ENCODE measurements around the gene ANKRD27. TPM values are rescaled to one million over a fixed set of nuclear protein-coding genes. Genes with fewer than 3 reads are reported as not detected.

The ANKRD27 gene
- total RNA-seq (2022), result 40.8 and 41.2 TPM in 2 replicates
- Bru-seq, nascent RNA, result percentile 68 among the genes with signal in this experiment
- BruChase-seq, experiment 1, labeled RNA remaining after a 6-hour chase, result percentile 72 among the genes with signal in this experiment
- BruChase-seq, experiment 2, labeled RNA remaining after a 2-hour chase, result percentile 73 among the genes with signal in this experiment
- long read RNA-seq, full-length matches to known transcripts, result 16 of 42 reads
- long read RNA-seq, partial matches to known transcripts, result 9 of 42 reads
- long read RNA-seq, other reads (novel, unspliced or antisense), result 17 of 42 reads

GRCh38 chr19:32674931-32675719, at the start of gene ANKRD27:
Gene ANKRD27 (minus strand): TSS chr19:32675180. CDS start chr19:32659015, 16,165 bp downstream.
- CTCF ChIA-PET, result interaction anchor here (0.6 to 2.0 kb wide), 3 partner anchors 17 to 300 kb away, joined by 3 to 6 read pairs (median 4); partner anchors contain the start of gene NUDT19
- intact Hi-C loops (cut with micrococcal nuclease; ENCODE audit: unreplicated experiment), result no loop called here
- Mint-ChIP-seq H3K36me3 (ENCODE audit: insufficient read depth, unreplicated experiment) (peaks cover 27% of the 10 kb centered on the region), H3K27me3 (ENCODE audit: unreplicated experiment) (peaks cover 25% of the 10 kb centered on the region), H3K4me1 (ENCODE audit: low read depth, unreplicated experiment) (peaks cover 22% of the 10 kb centered on the region), H3K27ac (ENCODE audit: unreplicated experiment) (peak within 1 kb of the TSS; percentile 79), H3K4me3 (ENCODE audit: low read depth, unreplicated experiment) (peak within 1 kb of the TSS; percentile 85), H3K9me3 (ENCODE audit: low read depth, unreplicated experiment) (no peaks in the 10 kb centered on the region)
- peak; percentile 99 for DNase-seq
- no peak for TF ChIP-seq CTCF (IDR thresholded peaks at IDR 0.05; ENCODE audit: unreplicated experiment)
- no TSS peak for BruUV-seq (replicated peaks)

DNA sequence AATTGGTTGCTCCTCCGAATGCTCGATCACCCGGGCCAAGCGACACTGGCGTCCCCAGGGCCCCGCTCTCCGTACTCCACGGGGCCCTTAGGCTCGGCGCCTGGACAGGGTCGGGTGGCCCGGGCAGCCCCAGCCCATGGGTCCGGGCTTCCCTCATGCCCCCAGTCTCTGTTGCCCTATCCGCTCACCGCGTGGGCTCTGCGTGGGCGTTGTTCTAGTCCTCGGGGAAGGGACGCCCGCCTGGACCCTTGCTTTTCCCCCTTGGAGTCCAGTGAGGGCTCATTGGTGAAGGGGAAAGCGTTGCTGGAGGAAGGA, 45.9 kb upstream of the ANKRD27 start:
- no peaks in the 10 kb centered on the region for H3K9me3 Mint-ChIP-seq (ENCODE audit: low read depth, unreplicated experiment)
- H3K36me3 Mint-ChIP-seq (ENCODE audit: insufficient read depth, unreplicated experiment), result no peaks in the 10 kb centered on the region
- H3K27me3 Mint-ChIP-seq (ENCODE audit: unreplicated experiment), result no peaks in the 10 kb centered on the region
- no peak for TF ChIP-seq CTCF (IDR thresholded peaks at IDR 0.05; ENCODE audit: unreplicated experiment)
- no peak overlapping the region for H3K27ac Mint-ChIP-seq (ENCODE audit: unreplicated experiment)
- intact Hi-C loops (cut with micrococcal nuclease; ENCODE audit: unreplicated experiment), result no loop called here
- CTCF ChIA-PET, result no interaction called here
- no peak for DNase-seq
- H3K4me3 Mint-ChIP-seq (ENCODE audit: low read depth, unreplicated experiment), result no peak overlapping the region
- BruUV-seq (replicated peaks), result no TSS peak
- H3K4me1 Mint-ChIP-seq (ENCODE audit: low read depth, unreplicated experiment), result peaks cover 9% of the 10 kb centered on the region

DNA sequence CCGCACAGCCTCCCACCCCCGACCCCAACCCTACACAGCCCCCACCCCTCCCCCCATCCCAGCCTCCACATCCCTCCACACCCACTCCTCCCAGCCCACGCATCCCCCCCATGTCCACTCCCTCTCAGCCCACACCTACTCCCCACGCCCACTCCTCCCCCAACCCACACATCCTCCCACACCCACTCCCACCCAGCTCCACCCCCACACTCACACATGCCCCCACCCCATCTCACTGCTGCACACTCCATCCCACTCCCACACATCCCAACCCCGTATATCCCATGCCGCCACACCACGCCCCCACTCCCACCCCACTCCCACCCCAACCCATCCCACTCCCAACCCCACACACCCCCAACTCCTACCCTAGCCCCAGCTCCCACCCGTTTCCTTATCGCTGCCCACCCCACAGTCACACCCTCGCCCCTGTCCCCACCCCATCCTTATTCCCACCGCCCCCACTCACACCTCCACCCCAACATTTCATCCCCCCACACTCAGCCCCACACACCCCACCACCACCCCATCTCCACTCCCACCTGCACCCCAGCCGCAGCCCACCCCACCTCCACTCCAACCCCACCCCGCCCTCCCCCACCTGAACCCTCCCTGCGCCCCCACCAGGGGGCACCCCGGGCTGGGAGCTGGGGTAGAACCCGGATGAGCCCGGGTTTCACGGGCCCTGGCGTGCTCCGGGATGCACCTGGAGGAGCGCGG, 45.4 kb upstream of the ANKRD27 start:
- CTCF ChIA-PET, result no interaction called here
- DNase-seq, result no peak
- Mint-ChIP-seq H3K27me3 (ENCODE audit: unreplicated experiment) (no peaks in the 10 kb centered on the region), H3K4me3 (ENCODE audit: low read depth, unreplicated experiment) (no peak overlapping the region), H3K27ac (ENCODE audit: unreplicated experiment) (no peak overlapping the region), H3K36me3 (ENCODE audit: insufficient read depth, unreplicated experiment) (no peaks in the 10 kb centered on the region), H3K9me3 (ENCODE audit: low read depth, unreplicated experiment) (no peaks in the 10 kb centered on the region), H3K4me1 (ENCODE audit: low read depth, unreplicated experiment) (peaks cover 9% of the 10 kb centered on the region)
- intact Hi-C loops (cut with micrococcal nuclease; ENCODE audit: unreplicated experiment), result no loop called here
- peak; percentile 42 for TF ChIP-seq CTCF (IDR thresholded peaks at IDR 0.05; ENCODE audit: unreplicated experiment)
- no TSS peak for BruUV-seq (replicated peaks)

- no peak for DNase-seq
- Mint-ChIP-seq H3K4me3 (ENCODE audit: low read depth, unreplicated experiment) (no peak within 1 kb of the TSS), H3K36me3 (ENCODE audit: insufficient read depth, unreplicated experiment) (no peaks in the 10 kb centered on the region), H3K4me1 (ENCODE audit: low read depth, unreplicated experiment) (peaks cover 9% of the 10 kb centered on the region), H3K27me3 (ENCODE audit: unreplicated experiment) (no peaks in the 10 kb centered on the region), H3K9me3 (ENCODE audit: low read depth, unreplicated experiment) (no peaks in the 10 kb centered on the region), H3K27ac (ENCODE audit: unreplicated experiment) (no peak within 1 kb of the TSS)
- TF ChIP-seq CTCF (IDR thresholded peaks at IDR 0.05; ENCODE audit: unreplicated experiment), result no peak
- BruUV-seq (replicated peaks), result no TSS peak
- CTCF ChIA-PET, result no interaction called here
- intact Hi-C loops (cut with micrococcal nuclease; ENCODE audit: unreplicated experiment), result no loop called here
Observed at GRCh38 chr19:32719611-32720059, 44.7 kb upstream of the ANKRD27 start, which contains the start of gene TDRD12. Gene TDRD12 (plus strand): TSS chr19:32719767. CDS start chr19:32720073, 306 bp downstream.

All from Calu3 (cell line).